OCI-LY7 (cell line): ENCODE results near the gene NKX1-1. TPM values are rescaled to one million over a fixed set of nuclear protein-coding genes. Genes with fewer than 3 reads are reported as not detected.

ENCODE experiments used
- BruUV-seq: library from RNA; stranded (reverse); fragments of 400-500 nt; replicated peaks from 2 replicates; lab custom pipeline; 2021; lab: Mats Ljungman, UMichigan
- CTCF ChIA-PET: fragments of 300-600 bp; sonication (Branson Sonifier 250); formaldehyde crosslinking; loops from one replicate; lab custom pipeline; 2022; ENCODE audit warnings: antibody characterized with exemption; ENCODE audit not compliant: unreplicated experiment; lab: Charles Lee
- POLR2A ChIA-PET: fragments of 300-600 bp; sonication (Branson Sonifier 250); formaldehyde crosslinking; loops from one replicate; lab custom pipeline; 2022; ENCODE audit warnings: antibody characterized with exemption; lab: Charles Lee
- DNase-seq: peaks from one replicate; pipeline ENCODE4 v3.0.0-alpha.2; 2015; ENCODE audit warnings: low spot score
- H2AFZ ChIP-seq: fragments of 200-600 bp; sonication (generic), shearing (Covaris generic); 2 replicates; pipeline ENCODE4 v1.6.1; 2014; ENCODE audit warnings: mild to moderate bottlenecking, antibody characterized with exemption, low read length, moderate library complexity
- H3K27ac ChIP-seq: fragments of 200-600 bp; sonication (generic); 2 replicates; pipeline ENCODE4 v1.5.1; 2014; ENCODE audit warnings: mixed run types, low read depth, mild to moderate bottlenecking, moderate library complexity, low read length, inconsistent platforms; ENCODE audit not compliant: poor library complexity, severe bottlenecking
- H3K36me3 ChIP-seq: fragments of 200-600 bp; sonication (generic); 2 replicates; pipeline ENCODE4 v1.6.1; 2014; ENCODE audit warnings: mild to moderate bottlenecking, antibody characterized with exemption, low read length, moderate library complexity, mixed read lengths; ENCODE audit not compliant: insufficient read depth
- H3K4me1 ChIP-seq: fragments of 200-600 bp; sonication (generic); 2 replicates; pipeline ENCODE4 v1.5.1; 2014; ENCODE audit warnings: mild to moderate bottlenecking, low read length; ENCODE audit not compliant: insufficient read depth, poor library complexity, severe bottlenecking
- H3K4me2 ChIP-seq: fragments of 200-600 bp; sonication (generic); 2 replicates; pipeline ENCODE4 v1.6.1; 2014; ENCODE audit warnings: mild to moderate bottlenecking, low read length
- H3K4me3 ChIP-seq: fragments of 200-600 bp; sonication (generic); 2 replicates; pipeline ENCODE4 v1.5.1; 2014; ENCODE audit warnings: mild to moderate bottlenecking, low read depth, low read length; ENCODE audit not compliant: poor library complexity, severe bottlenecking
- H3K79me2 ChIP-seq: fragments of 200-600 bp; sonication (generic); 2 replicates; pipeline ENCODE4 v1.6.1; 2016; ENCODE audit warnings: low read depth, mild to moderate bottlenecking, low read length, moderate library complexity, mixed read lengths; ENCODE audit not compliant: insufficient read depth
- H3K9me2 ChIP-seq: fragments of 200-600 bp; sonication (generic); 2 replicates; pipeline ENCODE4 v1.6.1; 2016; ENCODE audit warnings: mild to moderate bottlenecking, low read length, mixed read lengths; ENCODE audit not compliant: insufficient read depth
- H3K9me3 ChIP-seq: fragments of 200-600 bp; sonication (generic); 2 replicates; pipeline ENCODE4 v1.6.1; 2014; ENCODE audit warnings: mild to moderate bottlenecking, mixed run types, low read length, mixed read lengths
- H4K20me1 ChIP-seq: fragments of 200-600 bp; sonication (generic); 2 replicates; pipeline ENCODE4 v1.6.1; 2014; ENCODE audit warnings: mild to moderate bottlenecking, antibody characterized with exemption, low read length, moderate library complexity, mixed read lengths; ENCODE audit not compliant: insufficient read depth
- CTCF ChIP-seq: fragments of 200-600 bp; sonication (generic); conservative IDR thresholded peaks from 2 replicates; pipeline ENCODE4 v1.5.1; 2014; ENCODE audit warnings: mild to moderate bottlenecking, antibody characterized with exemption, low read length, moderate library complexity, mixed read lengths
- EZH2phosphoT487 ChIP-seq: fragments of 200-600 bp; sonication (generic); IDR thresholded peaks from 2 replicates; pipeline ENCODE4 v1.6.1; 2018; ENCODE audit warnings: low read depth, borderline replicate concordance, mild to moderate bottlenecking, mixed run types, antibody characterized with exemption, low read length, moderate library complexity, mixed read lengths
- intact Hi-C: fragments of 100-400 bp; cut with micrococcal nuclease; formaldehyde crosslinking; loops from one replicate; pipeline ENCODE4 v1.10.0; 2022; ENCODE audit not compliant: unreplicated experiment
- total RNA-seq, 2 experiments: library from RNA; depleted of rRNA in 1 of 2; stranded (reverse); fragments of >200 nt in 1 of 2; shearing (Covaris generic) in 1 of 2; gene quantifications; 2 replicates each; pipeline ENCODE4 v1.2.3, GENCODE V29; 2014 to 2022

Gene NKX1-1
- total RNA-seq, 2 experiments from 2014 or later, result not detected

- Histone ChIP-seq H3K79me2 (no peaks in the 10 kb centered on the region), H3K9me3 (no peaks in the 10 kb centered on the region), H3K9me2 (no peaks in the 10 kb centered on the region), H3K4me2 (no peak overlapping the region), H4K20me1 (no peaks in the 10 kb centered on the region), H3K4me1 (no peaks in the 10 kb centered on the region), H3K27ac (no peak overlapping the region), H2AFZ (no peak overlapping the region), H3K4me3 (no peak overlapping the region), H3K36me3 (peaks cover 9% of the 10 kb centered on the region)
- intact Hi-C loops, result no loop called here
- no peak for DNase-seq
- ChIA-PET CTCF (no interaction called here), POLR2A (no interaction called here)
- TF ChIP-seq EZH2phosphoT487 (no peak), CTCF (no peak)
- no TSS peak for BruUV-seq
Measured at GRCh38 chr4:1376841-1377605, 29.2 kb downstream of the NKX1-1 start.

- no TSS peak for BruUV-seq
- ChIA-PET CTCF (no interaction called here), POLR2A (interaction anchor here (0.6 kb wide), 1 partner anchor 303 kb away, joined by 3 read pairs; no protein-coding TSS in a partner anchor)
- H3K27ac ChIP-seq, result no peak overlapping the region
- no peaks in the 10 kb centered on the region for H3K9me2 ChIP-seq
- H3K4me1 ChIP-seq, result no peaks in the 10 kb centered on the region
- H3K4me2 ChIP-seq, result no peak overlapping the region
- no peak overlapping the region for H2AFZ ChIP-seq
- no peak overlapping the region for H3K4me3 ChIP-seq
- H3K36me3 ChIP-seq, result peaks cover 9% of the 10 kb centered on the region
- no peaks in the 10 kb centered on the region for H3K9me3 ChIP-seq
- TF ChIP-seq EZH2phosphoT487 (no peak), CTCF (no peak)
- intact Hi-C loops, result no loop called here
- H3K79me2 ChIP-seq, result no peaks in the 10 kb centered on the region
- DNase-seq, result no peak
- H4K20me1 ChIP-seq, result no peaks in the 10 kb centered on the region
Measured at GRCh38 chr4:1376391-1376840, 29.8 kb downstream of the NKX1-1 start.

- Histone ChIP-seq H3K4me1 (no peaks in the 10 kb centered on the region), H3K4me2 (no peak overlapping the region), H3K9me2 (no peaks in the 10 kb centered on the region), H3K79me2 (no peaks in the 10 kb centered on the region), H3K36me3 (peaks cover 10% of the 10 kb centered on the region), H3K4me3 (no peak overlapping the region), H4K20me1 (no peaks in the 10 kb centered on the region), H2AFZ (no peak overlapping the region), H3K9me3 (no peaks in the 10 kb centered on the region), H3K27ac (no peak overlapping the region)
- no peak for TF ChIP-seq EZH2phosphoT487
- no peak for TF ChIP-seq CTCF
- BruUV-seq, result no TSS peak
- DNase-seq, result no peak
- intact Hi-C loops, result no loop called here
- ChIA-PET CTCF (no interaction called here), POLR2A (interaction anchor here (0.6 kb wide), 1 partner anchor 302 kb away, joined by 3 read pairs; no protein-coding TSS in a partner anchor)
Measured at GRCh38 chr4:1375761-1376322, 30.4 kb downstream of the NKX1-1 start.
